H1 (cell line): Measurements from ENCODE around the gene TMEM202. TPM values are rescaled to one million over a fixed set of nuclear protein-coding genes. Genes with fewer than 3 reads are reported as not detected.

Experiments
- BCL11A ChIP-seq, 2 experiments: IDR thresholded peaks; one replicate each; pipeline ENCODE4 v1.6.1; 2011; ENCODE audit warnings: low read depth in 2 of 2, low read length in 2 of 2, mild to moderate bottlenecking in 2 of 2
- JUN ChIP-seq: IDR thresholded peaks from 2 replicates; pipeline ENCODE4 v1.6.1; 2011; ENCODE audit warnings: low read depth, mild to moderate bottlenecking, improper control_type of control experiment, low read length
- POU5F1 ChIP-seq: IDR thresholded peaks from 2 replicates; pipeline ENCODE4 v1.6.1; 2011; ENCODE audit warnings: low read depth, mild to moderate bottlenecking, low read length, moderate library complexity
- RAD21 ChIP-seq, 2 experiments: IDR thresholded peaks in 1 of 2; conservative IDR thresholded peaks in 1 of 2; 2 replicates each; pipeline ENCODE4 v1.6.1; 2011; ENCODE audit warnings: low read depth in 2 of 2, low read length in 2 of 2, improper control_type of control experiment in 1 of 2, inconsistent platforms in 1 of 2, mild to moderate bottlenecking in 1 of 2, moderate library complexity in 1 of 2
- TEAD4 ChIP-seq: IDR thresholded peaks from 2 replicates; pipeline ENCODE4 v1.6.1; 2012; ENCODE audit warnings: low read depth, low read length, inconsistent platforms, mixed read lengths
- ZNF274 ChIP-seq: IDR thresholded peaks from 2 replicates; pipeline ENCODE4 v1.7.0; 2012; ENCODE audit warnings: low read length, borderline replicate concordance; ENCODE audit errors: extremely low read depth
- polyA plus RNA-seq, 7 experiments: library from polyadenylated mRNA; depleted of rRNA in 3 of 7; stranded (reverse) in 5 of 7; unstranded in 2 of 7; fragments of >200 nt in 5 of 7; fragments of 200-250 nt in 2 of 7; gene quantifications; 1 replicate in 5 of 7; 2 replicates in 1 of 7; 4 replicates in 1 of 7; pipeline versions ENCODE4 v1.2.1 to v1.2.3, GENCODE V29; 2011 to 2013; ENCODE audit warnings: missing spikeins in 2 of 7, mixed read lengths in 2 of 7
- total RNA-seq: library from RNA; stranded (reverse); fragmentation: NEBNext Ultra II Directional; extraction: Animal tissue kit (Norgen Biotek cat#: 25700); gene quantifications from 2 replicates; pipeline ENCODE4 v1.2.1, GENCODE V29; 2021
- TF ChIP-seq, protein P1 (sequence below): fragments of 300-600 bp; sonication (generic); IDR thresholded peaks from 2 replicates; pipeline ENCODE4 v1.7.1; 2012; ENCODE audit warnings: low read length, moderate library complexity, mild to moderate bottlenecking, inconsistent platforms; ENCODE audit not compliant: insufficient replicate concordance
- TF ChIP-seq, protein P2 (sequence below): IDR thresholded peaks from 2 replicates; pipeline ENCODE4 v1.6.1; 2012; ENCODE audit warnings: low read length, inconsistent platforms
- TF ChIP-seq, protein P3 (sequence below): IDR thresholded peaks from 2 replicates; pipeline ENCODE4 v1.6.1; 2011; ENCODE audit warnings: low read length, improper control_type of control experiment

The TMEM202 gene
- total and polyA plus RNA-seq, 2 of the 8 experiments (the other 6 are each of a cell fraction or from before 2014, with no cell fraction given) = not detected

DNA sequence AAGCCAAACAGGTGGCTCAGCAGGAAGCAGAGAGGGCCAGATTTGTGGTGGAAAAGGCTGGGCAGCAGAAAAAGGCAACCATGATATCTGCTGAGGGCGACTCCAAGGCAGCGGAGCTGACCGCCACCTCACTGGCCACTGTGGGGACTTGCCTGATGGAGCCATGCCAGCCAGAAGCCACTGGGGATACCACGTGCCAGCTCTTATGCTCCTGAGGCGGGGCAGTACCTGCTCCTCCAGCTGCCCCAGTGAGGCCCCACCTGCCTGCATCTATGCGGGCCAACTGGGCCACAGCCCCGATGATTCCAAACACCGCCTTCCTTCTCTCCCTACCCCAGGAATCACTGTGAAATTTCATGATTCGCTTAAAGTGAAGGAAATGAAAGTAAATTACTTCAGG, 53.1 kb downstream of the TMEM202 start (continued):
- TF ChIP-seq, protein P1, sequence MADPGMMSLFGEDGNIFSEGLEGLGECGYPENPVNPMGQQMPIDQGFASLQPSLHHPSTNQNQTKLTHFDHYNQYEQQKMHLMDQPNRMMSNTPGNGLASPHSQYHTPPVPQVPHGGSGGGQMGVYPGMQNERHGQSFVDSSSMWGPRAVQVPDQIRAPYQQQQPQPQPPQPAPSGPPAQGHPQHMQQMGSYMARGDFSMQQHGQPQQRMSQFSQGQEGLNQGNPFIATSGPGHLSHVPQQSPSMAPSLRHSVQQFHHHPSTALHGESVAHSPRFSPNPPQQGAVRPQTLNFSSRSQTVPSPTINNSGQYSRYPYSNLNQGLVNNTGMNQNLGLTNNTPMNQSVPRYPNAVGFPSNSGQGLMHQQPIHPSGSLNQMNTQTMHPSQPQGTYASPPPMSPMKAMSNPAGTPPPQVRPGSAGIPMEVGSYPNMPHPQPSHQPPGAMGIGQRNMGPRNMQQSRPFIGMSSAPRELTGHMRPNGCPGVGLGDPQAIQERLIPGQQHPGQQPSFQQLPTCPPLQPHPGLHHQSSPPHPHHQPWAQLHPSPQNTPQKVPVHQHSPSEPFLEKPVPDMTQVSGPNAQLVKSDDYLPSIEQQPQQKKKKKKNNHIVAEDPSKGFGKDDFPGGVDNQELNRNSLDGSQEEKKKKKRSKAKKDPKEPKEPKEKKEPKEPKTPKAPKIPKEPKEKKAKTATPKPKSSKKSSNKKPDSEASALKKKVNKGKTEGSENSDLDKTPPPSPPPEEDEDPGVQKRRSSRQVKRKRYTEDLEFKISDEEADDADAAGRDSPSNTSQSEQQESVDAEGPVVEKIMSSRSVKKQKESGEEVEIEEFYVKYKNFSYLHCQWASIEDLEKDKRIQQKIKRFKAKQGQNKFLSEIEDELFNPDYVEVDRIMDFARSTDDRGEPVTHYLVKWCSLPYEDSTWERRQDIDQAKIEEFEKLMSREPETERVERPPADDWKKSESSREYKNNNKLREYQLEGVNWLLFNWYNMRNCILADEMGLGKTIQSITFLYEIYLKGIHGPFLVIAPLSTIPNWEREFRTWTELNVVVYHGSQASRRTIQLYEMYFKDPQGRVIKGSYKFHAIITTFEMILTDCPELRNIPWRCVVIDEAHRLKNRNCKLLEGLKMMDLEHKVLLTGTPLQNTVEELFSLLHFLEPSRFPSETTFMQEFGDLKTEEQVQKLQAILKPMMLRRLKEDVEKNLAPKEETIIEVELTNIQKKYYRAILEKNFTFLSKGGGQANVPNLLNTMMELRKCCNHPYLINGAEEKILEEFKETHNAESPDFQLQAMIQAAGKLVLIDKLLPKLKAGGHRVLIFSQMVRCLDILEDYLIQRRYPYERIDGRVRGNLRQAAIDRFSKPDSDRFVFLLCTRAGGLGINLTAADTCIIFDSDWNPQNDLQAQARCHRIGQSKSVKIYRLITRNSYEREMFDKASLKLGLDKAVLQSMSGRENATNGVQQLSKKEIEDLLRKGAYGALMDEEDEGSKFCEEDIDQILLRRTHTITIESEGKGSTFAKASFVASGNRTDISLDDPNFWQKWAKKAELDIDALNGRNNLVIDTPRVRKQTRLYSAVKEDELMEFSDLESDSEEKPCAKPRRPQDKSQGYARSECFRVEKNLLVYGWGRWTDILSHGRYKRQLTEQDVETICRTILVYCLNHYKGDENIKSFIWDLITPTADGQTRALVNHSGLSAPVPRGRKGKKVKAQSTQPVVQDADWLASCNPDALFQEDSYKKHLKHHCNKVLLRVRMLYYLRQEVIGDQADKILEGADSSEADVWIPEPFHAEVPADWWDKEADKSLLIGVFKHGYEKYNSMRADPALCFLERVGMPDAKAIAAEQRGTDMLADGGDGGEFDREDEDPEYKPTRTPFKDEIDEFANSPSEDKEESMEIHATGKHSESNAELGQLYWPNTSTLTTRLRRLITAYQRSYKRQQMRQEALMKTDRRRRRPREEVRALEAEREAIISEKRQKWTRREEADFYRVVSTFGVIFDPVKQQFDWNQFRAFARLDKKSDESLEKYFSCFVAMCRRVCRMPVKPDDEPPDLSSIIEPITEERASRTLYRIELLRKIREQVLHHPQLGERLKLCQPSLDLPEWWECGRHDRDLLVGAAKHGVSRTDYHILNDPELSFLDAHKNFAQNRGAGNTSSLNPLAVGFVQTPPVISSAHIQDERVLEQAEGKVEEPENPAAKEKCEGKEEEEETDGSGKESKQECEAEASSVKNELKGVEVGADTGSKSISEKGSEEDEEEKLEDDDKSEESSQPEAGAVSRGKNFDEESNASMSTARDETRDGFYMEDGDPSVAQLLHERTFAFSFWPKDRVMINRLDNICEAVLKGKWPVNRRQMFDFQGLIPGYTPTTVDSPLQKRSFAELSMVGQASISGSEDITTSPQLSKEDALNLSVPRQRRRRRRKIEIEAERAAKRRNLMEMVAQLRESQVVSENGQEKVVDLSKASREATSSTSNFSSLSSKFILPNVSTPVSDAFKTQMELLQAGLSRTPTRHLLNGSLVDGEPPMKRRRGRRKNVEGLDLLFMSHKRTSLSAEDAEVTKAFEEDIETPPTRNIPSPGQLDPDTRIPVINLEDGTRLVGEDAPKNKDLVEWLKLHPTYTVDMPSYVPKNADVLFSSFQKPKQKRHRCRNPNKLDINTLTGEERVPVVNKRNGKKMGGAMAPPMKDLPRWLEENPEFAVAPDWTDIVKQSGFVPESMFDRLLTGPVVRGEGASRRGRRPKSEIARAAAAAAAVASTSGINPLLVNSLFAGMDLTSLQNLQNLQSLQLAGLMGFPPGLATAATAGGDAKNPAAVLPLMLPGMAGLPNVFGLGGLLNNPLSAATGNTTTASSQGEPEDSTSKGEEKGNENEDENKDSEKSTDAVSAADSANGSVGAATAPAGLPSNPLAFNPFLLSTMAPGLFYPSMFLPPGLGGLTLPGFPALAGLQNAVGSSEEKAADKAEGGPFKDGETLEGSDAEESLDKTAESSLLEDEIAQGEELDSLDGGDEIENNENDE = no peak
- TF ChIP-seq TEAD4 (no peak), JUN (no peak), RAD21 (IDR thresholded peaks at IDR 0.05 in 1 of 2, conservative IDR thresholded peaks at IDR 0.05 in 1 of 2; ENCODE audit: low read depth in 2 of 2, low read length in 2 of 2) (no peak), POU5F1 (no peak), ZNF274 (no peak), BCL11A (IDR thresholded peaks at IDR 0.05; ENCODE audit: low read depth in 2 of 2, low read length in 2 of 2) (no peak)
- TF ChIP-seq, protein P2, sequence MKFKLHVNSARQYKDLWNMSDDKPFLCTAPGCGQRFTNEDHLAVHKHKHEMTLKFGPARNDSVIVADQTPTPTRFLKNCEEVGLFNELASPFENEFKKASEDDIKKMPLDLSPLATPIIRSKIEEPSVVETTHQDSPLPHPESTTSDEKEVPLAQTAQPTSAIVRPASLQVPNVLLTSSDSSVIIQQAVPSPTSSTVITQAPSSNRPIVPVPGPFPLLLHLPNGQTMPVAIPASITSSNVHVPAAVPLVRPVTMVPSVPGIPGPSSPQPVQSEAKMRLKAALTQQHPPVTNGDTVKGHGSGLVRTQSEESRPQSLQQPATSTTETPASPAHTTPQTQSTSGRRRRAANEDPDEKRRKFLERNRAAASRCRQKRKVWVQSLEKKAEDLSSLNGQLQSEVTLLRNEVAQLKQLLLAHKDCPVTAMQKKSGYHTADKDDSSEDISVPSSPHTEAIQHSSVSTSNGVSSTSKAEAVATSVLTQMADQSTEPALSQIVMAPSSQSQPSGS = no peak
- TF ChIP-seq, protein P3, sequence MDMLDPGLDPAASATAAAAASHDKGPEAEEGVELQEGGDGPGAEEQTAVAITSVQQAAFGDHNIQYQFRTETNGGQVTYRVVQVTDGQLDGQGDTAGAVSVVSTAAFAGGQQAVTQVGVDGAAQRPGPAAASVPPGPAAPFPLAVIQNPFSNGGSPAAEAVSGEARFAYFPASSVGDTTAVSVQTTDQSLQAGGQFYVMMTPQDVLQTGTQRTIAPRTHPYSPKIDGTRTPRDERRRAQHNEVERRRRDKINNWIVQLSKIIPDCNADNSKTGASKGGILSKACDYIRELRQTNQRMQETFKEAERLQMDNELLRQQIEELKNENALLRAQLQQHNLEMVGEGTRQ = no peak
